HUES64 (cell line): ENCODE data around the gene CLEC4M. TPM values are rescaled to one million over a fixed set of nuclear protein-coding genes. Genes with fewer than 3 reads are reported as not detected.

Experiments
- H3K27ac ChIP-seq: 2 replicates; pipeline ENCODE4 v1.7.0; 2013; ENCODE audit warnings: low read depth, low read length, inconsistent platforms
- H3K27me3 ChIP-seq: 2 replicates; pipeline ENCODE4 v1.6.1; 2013; ENCODE audit warnings: mild to moderate bottlenecking, low read length; ENCODE audit not compliant: insufficient read depth
- H3K36me3 ChIP-seq: 2 replicates; pipeline ENCODE4 v1.6.1; 2013; ENCODE audit warnings: mild to moderate bottlenecking, low read length; ENCODE audit not compliant: insufficient read depth
- H3K4me1 ChIP-seq: 2 replicates; pipeline ENCODE4 v1.6.1; 2013; ENCODE audit warnings: mild to moderate bottlenecking, low read length, moderate library complexity; ENCODE audit not compliant: insufficient read depth
- H3K4me3 ChIP-seq: 2 replicates; pipeline ENCODE4 v1.5.1; 2013; ENCODE audit warnings: mild to moderate bottlenecking, low read length, moderate library complexity
- H3K9ac ChIP-seq: 2 replicates; pipeline ENCODE4 v1.6.1; 2013; ENCODE audit warnings: mild to moderate bottlenecking, low read depth, low read length
- H3K9me3 ChIP-seq: 2 replicates; pipeline ENCODE4 v1.6.1; 2013; ENCODE audit warnings: low read depth, low read length; ENCODE audit not compliant: insufficient read depth
- WGBS: fragments of 150-250, 120-280 bp; methylation state at CpG from one replicate; pipeline ENCODE4 v1.1.7; 2013; ENCODE audit warnings: missing lambda C conversion rate; 5-methylcytosine and 5-hydroxymethylcytosine counted together
- polyA plus RNA-seq, 2 experiments: library from polyadenylated mRNA; stranded (reverse); fragments of 50-300 nt; gene quantifications; one replicate each; pipeline ENCODE4 v1.2.3, GENCODE V29; 2013

Gene CLEC4M, protein sequence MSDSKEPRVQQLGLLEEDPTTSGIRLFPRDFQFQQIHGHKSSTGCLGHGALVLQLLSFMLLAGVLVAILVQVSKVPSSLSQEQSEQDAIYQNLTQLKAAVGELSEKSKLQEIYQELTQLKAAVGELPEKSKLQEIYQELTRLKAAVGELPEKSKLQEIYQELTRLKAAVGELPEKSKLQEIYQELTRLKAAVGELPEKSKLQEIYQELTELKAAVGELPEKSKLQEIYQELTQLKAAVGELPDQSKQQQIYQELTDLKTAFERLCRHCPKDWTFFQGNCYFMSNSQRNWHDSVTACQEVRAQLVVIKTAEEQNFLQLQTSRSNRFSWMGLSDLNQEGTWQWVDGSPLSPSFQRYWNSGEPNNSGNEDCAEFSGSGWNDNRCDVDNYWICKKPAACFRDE
- polyA plus RNA-seq (2013, experiment 1 of 2): not detected
- polyA plus RNA-seq (2013, experiment 2 of 2): not detected

DNA sequence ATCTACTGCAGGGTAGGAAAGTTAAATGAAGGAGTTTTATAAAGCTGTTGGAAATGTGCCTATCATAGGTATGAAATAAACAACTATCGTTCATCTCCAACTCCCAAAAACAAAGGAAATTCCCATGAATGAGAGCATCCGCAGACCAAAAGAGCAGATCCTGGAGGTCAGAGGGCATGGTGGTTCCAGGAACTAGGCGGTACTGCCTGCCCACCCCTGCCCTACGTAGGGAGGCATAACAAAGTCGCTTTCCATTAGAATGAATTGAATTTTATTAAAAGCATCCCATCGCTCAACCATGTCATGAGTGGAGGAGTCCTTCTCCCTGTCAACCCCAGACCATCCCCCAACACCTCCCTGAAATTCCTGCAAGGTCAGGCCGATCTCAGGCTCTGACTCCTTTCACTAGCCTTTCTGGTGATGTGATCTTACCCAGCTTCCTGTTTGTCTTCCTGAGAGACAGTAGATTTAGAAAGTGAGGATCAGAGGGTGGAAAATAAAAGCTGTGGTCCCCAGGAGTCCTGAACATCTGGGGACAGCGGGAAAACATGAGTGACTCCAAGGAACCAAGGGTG lies at the start of gene CLEC4M:
Gene CLEC4M, plus strand, starts transcription at position 525 of the 575 bp plus-strand sequence. Its CDS starts 24 bp downstream, at position 549.
- Histone ChIP-seq H3K4me3 (no peak within 1 kb of the TSS), H3K4me1 (no peaks in the 10 kb centered on the region), H3K27ac (no peak within 1 kb of the TSS), H3K27me3 (no peaks in the 10 kb centered on the region), H3K36me3 (no peaks in the 10 kb centered on the region), H3K9me3 (peaks cover 8% of the 10 kb centered on the region; the same call in 1 of the 2 replicates), H3K9ac (no peak within 1 kb of the TSS)
- 80% methylated on average over 8 of the region's 8 CpGs for WGBS

DNA sequence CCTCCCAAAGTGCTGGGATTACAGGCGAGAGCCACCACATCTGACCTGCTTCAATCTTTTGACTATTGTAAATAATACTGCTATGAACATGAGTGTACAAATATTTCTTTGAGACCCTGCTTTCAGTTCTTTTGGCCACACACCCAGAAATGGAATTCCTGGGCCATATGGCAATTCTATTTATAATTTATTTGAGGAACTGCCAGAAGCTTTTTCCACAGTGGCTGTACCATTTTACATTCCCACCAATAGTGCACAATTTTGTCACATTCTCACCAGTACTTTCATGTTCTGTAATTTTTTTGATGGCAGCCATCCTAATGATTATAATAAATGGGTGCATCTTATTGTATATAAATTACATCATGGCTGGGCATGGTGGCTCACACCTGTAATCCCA lies 47.4 kb upstream of the CLEC4M start:
- no peaks in the 10 kb centered on the region for H3K9me3 ChIP-seq
- no peaks in the 10 kb centered on the region for H3K27me3 ChIP-seq
- no peak overlapping the region for H3K9ac ChIP-seq
- WGBS: 100% methylated on average over 1 of the region's 1 CpG
- no peak overlapping the region for H3K4me3 ChIP-seq
- H3K27ac ChIP-seq: no peak overlapping the region
- no peaks in the 10 kb centered on the region for H3K4me1 ChIP-seq
- no peaks in the 10 kb centered on the region for H3K36me3 ChIP-seq

DNA sequence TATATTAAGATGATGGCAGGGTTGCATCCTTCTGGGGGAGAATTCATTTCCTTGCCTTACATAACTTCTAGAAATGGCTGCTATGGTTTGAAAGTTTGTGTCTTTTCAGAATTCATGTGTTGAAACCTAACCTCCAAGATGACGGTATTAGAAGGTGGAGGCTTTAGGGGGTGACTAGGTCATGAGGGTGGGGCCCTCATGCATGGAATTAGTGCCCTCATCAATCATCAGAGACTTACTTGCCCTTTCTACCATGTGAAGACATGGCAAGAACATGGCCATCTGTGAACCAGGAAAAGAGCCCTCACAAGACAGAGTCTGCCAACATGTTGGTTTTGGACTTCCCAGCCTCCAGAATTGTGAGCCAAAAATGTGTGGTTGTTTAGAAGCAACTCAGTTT lies 46.3 kb upstream of the CLEC4M start:
- no peaks in the 10 kb centered on the region for H3K9me3 ChIP-seq
- H3K4me1 ChIP-seq: no peaks in the 10 kb centered on the region
- no peak overlapping the region for H3K27ac ChIP-seq
- H3K36me3 ChIP-seq: no peaks in the 10 kb centered on the region
- no peak overlapping the region for H3K9ac ChIP-seq
- H3K27me3 ChIP-seq: no peaks in the 10 kb centered on the region
- H3K4me3 ChIP-seq: no peak overlapping the region
- WGBS: 82% methylated on average over 1 of the region's 1 CpG

DNA sequence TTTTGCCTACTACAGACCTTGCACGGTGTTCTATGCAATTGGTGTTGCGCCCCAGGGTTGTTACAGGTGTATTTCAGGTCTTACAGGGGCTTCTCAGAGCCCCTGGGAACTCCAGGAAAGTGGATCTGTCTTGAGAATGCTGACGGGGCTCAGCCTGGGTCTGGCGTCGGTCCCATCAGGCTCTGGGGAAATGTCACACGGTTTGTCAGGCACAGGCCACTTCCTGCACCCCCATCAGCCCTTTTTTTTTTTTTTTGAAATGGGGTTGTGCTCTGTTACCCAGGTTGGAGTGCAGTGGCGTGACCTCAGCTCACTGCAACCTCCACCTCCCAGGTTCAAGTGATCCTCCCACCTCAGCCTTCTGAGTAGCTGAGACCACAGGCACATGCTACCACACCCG lies 44.4 kb upstream of the CLEC4M start:
- H3K27ac ChIP-seq: no peak overlapping the region
- no peak overlapping the region for H3K4me3 ChIP-seq
- H3K27me3 ChIP-seq: no peaks in the 10 kb centered on the region
- no peaks in the 10 kb centered on the region for H3K4me1 ChIP-seq
- no peaks in the 10 kb centered on the region for H3K36me3 ChIP-seq
- H3K9ac ChIP-seq: no peak overlapping the region
- H3K9me3 ChIP-seq: no peaks in the 10 kb centered on the region
- 79% methylated on average over 8 of the region's 8 CpGs for WGBS

DNA sequence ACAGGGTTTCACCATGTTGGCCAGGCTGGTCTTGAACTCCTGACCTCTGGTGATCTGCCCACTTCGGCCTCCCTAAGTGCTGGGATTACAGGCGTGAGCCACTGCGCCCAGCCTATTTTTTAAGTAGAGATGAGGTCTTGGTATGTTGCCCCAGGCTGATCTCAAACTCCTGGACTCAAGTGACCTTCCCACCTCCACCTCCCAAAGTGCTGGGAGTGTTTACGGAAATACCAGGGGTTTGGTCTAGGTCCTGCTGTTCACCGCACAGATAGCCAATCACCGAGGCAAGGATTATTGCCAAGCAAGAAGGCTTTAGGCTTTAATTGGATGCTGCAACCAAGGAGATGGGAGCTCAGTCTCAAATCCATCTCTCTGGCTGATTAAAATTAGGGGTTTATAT lies 42.7 kb upstream of the CLEC4M start:
- no peaks in the 10 kb centered on the region for H3K9me3 ChIP-seq
- no peak overlapping the region for H3K27ac ChIP-seq
- no peaks in the 10 kb centered on the region for H3K36me3 ChIP-seq
- H3K9ac ChIP-seq: no peak overlapping the region
- 90% methylated on average over 6 of the region's 6 CpGs for WGBS
- H3K4me1 ChIP-seq: no peaks in the 10 kb centered on the region
- H3K27me3 ChIP-seq: no peaks in the 10 kb centered on the region
- H3K4me3 ChIP-seq: no peak overlapping the region

DNA sequence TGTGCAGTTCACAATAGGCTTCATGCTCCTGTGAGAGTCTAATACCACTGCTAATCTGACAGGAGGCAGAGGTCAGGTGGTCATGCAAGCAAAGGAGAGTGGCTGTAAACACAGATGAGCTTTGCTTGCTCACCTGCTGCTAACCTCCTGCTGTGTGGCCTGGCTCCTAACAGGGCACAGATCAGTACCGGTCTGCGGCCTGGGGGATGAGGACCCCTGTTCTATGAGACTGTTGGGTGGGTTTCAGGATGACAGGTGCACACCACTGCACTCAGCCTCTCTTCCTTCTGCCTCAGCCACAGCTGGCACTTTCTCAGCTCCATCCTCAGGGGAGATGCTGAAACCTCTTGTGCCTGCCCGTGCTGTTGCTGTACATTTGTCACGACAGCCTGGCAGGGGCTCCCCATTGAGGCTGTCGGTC lies 40.8 kb upstream of the CLEC4M start:
- 67% methylated on average over 5 of the region's 5 CpGs for WGBS
- Histone ChIP-seq H3K4me3 (no peak overlapping the region), H3K27ac (no peak overlapping the region), H3K4me1 (no peaks in the 10 kb centered on the region), H3K27me3 (peaks cover 4% of the 10 kb centered on the region), H3K9ac (no peak overlapping the region), H3K36me3 (no peaks in the 10 kb centered on the region), H3K9me3 (no peaks in the 10 kb centered on the region)

DNA sequence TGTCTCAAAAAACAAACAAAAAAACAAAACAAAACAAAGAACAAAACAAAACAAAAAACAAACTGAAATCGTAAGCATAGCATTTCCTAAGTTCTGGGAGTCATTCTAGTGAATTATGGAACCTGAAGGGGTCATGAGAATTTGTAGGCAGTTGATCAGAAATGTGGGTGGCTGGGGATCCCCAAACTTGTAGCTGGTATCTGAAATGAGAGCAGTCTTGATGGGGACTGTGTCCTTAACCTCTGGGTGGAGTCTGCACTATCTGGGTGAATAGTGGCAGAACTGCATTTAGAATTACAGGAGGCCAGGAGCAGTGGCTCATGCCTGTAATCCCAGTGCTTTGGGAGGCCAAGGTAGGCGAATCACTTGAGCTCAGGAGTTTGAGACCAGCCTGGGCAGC lies 37.3 kb upstream of the CLEC4M start:
- WGBS: 72% methylated on average over 2 of the region's 2 CpGs
- H3K36me3 ChIP-seq: no peaks in the 10 kb centered on the region
- H3K27ac ChIP-seq: no peak overlapping the region
- no peaks in the 10 kb centered on the region for H3K9me3 ChIP-seq
- H3K27me3 ChIP-seq: peaks cover 39% of the 10 kb centered on the region
- H3K9ac ChIP-seq: no peak overlapping the region
- no peaks in the 10 kb centered on the region for H3K4me1 ChIP-seq
- H3K4me3 ChIP-seq: no peak overlapping the region

DNA sequence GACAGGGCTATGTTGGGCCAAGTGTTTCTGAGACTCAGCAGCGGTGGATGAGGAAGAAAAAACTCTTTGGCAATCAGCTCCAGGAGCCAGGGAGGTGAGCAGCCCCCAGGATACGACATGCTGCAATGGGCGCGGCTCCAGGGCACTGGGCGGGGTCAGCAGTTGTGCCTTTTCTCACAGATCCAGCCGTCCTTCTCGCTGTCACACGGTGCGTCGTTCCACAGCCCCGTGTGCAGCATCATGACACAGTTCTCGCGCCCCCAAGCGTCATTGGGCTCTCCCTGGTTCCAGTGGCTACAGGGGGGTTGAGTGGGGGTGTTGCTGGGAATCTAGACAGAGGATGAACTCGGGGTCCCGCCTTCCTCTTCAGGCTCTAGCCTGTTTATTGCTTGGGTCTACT lies 33.8 kb upstream of the CLEC4M start:
- 52% methylated on average over 16 of the region's 16 CpGs for WGBS
- Histone ChIP-seq H3K36me3 (no peaks in the 10 kb centered on the region), H3K9me3 (no peaks in the 10 kb centered on the region), H3K27me3 (peaks cover 68% of the 10 kb centered on the region), H3K9ac (no peak overlapping the region), H3K4me3 (peak overlapping the region; percentile 38; the same call in 1 of the 2 replicates), H3K27ac (no peak overlapping the region), H3K4me1 (no peaks in the 10 kb centered on the region)

DNA sequence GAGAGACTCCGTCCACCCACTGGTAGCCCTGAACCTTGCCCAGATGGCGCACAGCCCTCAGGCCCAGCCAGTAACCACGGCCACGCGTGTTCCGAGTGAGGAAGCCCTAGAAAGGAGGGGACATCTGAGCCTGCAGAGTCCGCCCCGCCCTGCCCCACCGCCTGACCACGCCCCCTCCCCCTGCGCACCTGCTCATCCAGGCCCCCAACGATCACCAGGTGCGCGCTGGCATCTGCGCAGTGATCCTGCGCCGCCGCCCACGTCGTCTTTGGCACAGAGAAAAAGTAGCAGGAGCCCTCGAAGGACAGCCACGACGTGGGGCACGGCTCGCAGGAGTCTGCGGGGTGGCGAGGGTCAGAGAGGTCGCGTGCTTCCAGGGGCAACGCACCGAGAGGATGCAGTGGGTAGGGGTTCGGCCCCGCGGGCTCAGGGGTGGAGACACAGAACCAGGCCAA lies 33.2 kb upstream of the CLEC4M start:
- Histone ChIP-seq H3K36me3 (no peaks in the 10 kb centered on the region), H3K9ac (no peak overlapping the region), H3K27ac (no peak overlapping the region), H3K27me3 (peaks cover 75% of the 10 kb centered on the region), H3K9me3 (no peaks in the 10 kb centered on the region), H3K4me1 (no peaks in the 10 kb centered on the region), H3K4me3 (peak overlapping the region; percentile 38)
- 33% methylated on average over 34 of the region's 34 CpGs for WGBS

DNA sequence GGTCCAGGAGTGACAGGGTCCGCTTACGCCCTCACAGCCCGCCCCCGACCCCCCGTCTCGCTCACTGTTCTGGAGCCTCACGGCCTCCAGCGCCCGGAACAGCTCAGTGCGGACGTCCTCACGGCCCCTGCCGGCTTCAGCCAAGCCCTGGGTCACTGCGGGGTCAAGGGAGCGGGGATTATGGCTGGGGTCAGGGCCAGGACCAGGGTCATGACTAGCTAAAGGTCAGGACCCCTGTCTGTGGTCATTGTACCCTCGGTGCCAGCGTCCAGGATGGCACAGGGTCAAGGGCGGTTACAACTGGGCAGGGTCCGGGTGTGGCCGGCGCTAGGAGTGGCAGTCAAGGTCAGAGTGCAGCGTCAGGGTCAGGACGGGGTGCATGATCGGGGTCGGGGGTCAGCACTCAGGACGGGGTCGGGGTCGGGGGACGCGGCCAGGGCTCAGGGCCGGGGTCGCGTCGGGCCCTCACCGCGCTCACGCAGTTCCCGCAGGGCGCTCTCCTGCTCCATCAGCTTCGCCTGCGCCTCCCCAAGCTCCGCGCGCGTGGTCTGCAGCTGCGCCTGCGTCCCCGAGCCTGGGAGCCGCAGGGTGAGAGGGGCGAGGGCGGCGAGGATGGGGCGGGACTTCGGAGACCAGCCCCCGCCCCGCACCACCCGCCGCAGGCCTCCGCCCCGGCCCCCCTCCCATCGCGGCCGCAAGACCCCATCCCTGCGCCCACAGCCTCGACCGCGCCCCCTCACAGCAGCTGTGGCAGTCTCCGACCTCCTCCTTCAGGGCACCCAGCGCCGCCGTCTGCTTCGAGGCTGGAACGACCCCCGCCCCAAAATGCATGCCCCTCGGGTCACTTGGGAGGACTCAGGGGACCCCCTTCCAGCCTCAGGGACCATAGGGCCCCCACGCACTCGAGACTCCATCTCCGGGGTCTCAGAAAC lies 32.5 kb upstream of the CLEC4M start:
- Histone ChIP-seq H3K9me3 (no peaks in the 10 kb centered on the region), H3K36me3 (no peaks in the 10 kb centered on the region), H3K27ac (no peak overlapping the region), H3K27me3 (peaks cover 81% of the 10 kb centered on the region), H3K9ac (no peak overlapping the region), H3K4me1 (no peaks in the 10 kb centered on the region), H3K4me3 (peak overlapping the region; percentile 38)
- 16% methylated on average over 77 of the region's 78 CpGs for WGBS

DNA sequence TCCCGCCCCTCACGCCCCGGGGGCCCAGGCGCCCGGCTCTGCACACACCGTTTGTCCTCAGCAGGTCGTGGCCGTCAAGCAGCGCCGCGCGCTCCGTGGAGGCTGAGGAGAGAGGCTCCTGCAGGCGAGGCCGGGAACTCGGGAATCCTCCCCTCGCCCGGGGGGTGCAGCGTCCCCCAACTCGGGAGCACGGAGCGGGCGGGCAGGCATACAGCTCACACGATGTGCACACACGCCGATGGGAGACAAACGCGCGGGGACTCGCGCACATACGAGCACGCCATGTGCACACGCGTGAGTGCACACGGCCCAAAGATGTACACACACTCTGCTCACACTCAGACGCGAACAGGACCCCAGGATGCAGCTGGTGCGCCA lies 31.8 kb upstream of the CLEC4M start:
- peaks cover 84% of the 10 kb centered on the region for H3K27me3 ChIP-seq
- no peak overlapping the region; the same call in 1 of the 2 replicates for H3K4me3 ChIP-seq

More for the DNA sequence above, 31.8 kb upstream of the CLEC4M start:
- no peaks in the 10 kb centered on the region for H3K36me3 ChIP-seq
- no peaks in the 10 kb centered on the region for H3K9me3 ChIP-seq
- no peak overlapping the region for H3K27ac ChIP-seq
- no peak overlapping the region for H3K9ac ChIP-seq
- H3K4me1 ChIP-seq: no peaks in the 10 kb centered on the region
- WGBS: 74% methylated on average over 39 of the region's 39 CpGs
